ENCODE results near the gene TMBIM1. TPM values are rescaled to one million over a fixed set of nuclear protein-coding genes. Genes with fewer than 3 reads are reported as not detected.

The TMBIM1 gene
- total RNA-seq, 1 experiment from 2014 or later, result 23.5 TPM

- TF ChIP-seq, protein P1, sequence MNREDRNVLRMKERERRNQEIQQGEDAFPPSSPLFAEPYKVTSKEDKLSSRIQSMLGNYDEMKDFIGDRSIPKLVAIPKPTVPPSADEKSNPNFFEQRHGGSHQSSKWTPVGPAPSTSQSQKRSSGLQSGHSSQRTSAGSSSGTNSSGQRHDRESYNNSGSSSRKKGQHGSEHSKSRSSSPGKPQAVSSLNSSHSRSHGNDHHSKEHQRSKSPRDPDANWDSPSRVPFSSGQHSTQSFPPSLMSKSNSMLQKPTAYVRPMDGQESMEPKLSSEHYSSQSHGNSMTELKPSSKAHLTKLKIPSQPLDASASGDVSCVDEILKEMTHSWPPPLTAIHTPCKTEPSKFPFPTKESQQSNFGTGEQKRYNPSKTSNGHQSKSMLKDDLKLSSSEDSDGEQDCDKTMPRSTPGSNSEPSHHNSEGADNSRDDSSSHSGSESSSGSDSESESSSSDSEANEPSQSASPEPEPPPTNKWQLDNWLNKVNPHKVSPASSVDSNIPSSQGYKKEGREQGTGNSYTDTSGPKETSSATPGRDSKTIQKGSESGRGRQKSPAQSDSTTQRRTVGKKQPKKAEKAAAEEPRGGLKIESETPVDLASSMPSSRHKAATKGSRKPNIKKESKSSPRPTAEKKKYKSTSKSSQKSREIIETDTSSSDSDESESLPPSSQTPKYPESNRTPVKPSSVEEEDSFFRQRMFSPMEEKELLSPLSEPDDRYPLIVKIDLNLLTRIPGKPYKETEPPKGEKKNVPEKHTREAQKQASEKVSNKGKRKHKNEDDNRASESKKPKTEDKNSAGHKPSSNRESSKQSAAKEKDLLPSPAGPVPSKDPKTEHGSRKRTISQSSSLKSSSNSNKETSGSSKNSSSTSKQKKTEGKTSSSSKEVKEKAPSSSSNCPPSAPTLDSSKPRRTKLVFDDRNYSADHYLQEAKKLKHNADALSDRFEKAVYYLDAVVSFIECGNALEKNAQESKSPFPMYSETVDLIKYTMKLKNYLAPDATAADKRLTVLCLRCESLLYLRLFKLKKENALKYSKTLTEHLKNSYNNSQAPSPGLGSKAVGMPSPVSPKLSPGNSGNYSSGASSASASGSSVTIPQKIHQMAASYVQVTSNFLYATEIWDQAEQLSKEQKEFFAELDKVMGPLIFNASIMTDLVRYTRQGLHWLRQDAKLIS (CRISPR knock-in tag; IDR thresholded peaks at IDR 0.05; ENCODE audit: borderline replicate concordance), result no peak; the same call in 1 of the 2 replicates
- TF ChIP-seq JAZF1 (CRISPR knock-in tag; IDR thresholded peaks at IDR 0.05) (no peak), ZBTB21 (CRISPR knock-in tag; IDR thresholded peaks at IDR 0.05; ENCODE audit: borderline replicate concordance) (no peak), RORB (CRISPR knock-in tag; IDR thresholded peaks at IDR 0.05) (no peak), ZNF263 (CRISPR knock-in tag; IDR thresholded peaks at IDR 0.05; ENCODE audit: low read depth) (no peak), SMAD4 (CRISPR knock-in tag; IDR thresholded peaks at IDR 0.05) (no peak), IRF2 (CRISPR knock-in tag; IDR thresholded peaks at IDR 0.05; ENCODE audit: borderline replicate concordance, low read depth) (no peak), CREB1 (CRISPR knock-in tag; IDR thresholded peaks at IDR 0.05) (no peak), SMAD3 (CRISPR knock-in tag; IDR thresholded peaks at IDR 0.05; ENCODE audit: borderline replicate concordance) (0 out of 2 replicates have a peak, but pooled peaks have one; percentile 19), TEAD4 (CRISPR knock-in tag; IDR thresholded peaks at IDR 0.05) (no peak), STAT6 (CRISPR knock-in tag; conservative IDR thresholded peaks at IDR 0.05; ENCODE audit: low read depth) (no peak), GABPB1 (CRISPR knock-in tag; IDR thresholded peaks at IDR 0.05) (no peak; the same call in 1 of the 2 replicates), HMGA2 (CRISPR knock-in tag; IDR thresholded peaks at IDR 0.05) (no peak), EMX1 (CRISPR knock-in tag; IDR thresholded peaks at IDR 0.05) (no peak), ELF4 (CRISPR knock-in tag; IDR thresholded peaks at IDR 0.05; ENCODE audit: low read depth) (no peak), MLX (CRISPR knock-in tag; IDR thresholded peaks at IDR 0.05) (no peak), E2F5 (CRISPR knock-in tag; IDR thresholded peaks at IDR 0.05) (no peak), TP53 (CRISPR knock-in tag; IDR thresholded peaks at IDR 0.05) (no peak), OVOL2 (CRISPR knock-in tag; IDR thresholded peaks at IDR 0.05; ENCODE audit: borderline replicate concordance) (no peak)
- TF ChIP-seq, protein P2, sequence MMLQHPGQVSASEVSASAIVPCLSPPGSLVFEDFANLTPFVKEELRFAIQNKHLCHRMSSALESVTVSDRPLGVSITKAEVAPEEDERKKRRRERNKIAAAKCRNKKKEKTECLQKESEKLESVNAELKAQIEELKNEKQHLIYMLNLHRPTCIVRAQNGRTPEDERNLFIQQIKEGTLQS (CRISPR knock-in tag; conservative IDR thresholded peaks at IDR 0.05), result no peak
- TF ChIP-seq, protein P3, sequence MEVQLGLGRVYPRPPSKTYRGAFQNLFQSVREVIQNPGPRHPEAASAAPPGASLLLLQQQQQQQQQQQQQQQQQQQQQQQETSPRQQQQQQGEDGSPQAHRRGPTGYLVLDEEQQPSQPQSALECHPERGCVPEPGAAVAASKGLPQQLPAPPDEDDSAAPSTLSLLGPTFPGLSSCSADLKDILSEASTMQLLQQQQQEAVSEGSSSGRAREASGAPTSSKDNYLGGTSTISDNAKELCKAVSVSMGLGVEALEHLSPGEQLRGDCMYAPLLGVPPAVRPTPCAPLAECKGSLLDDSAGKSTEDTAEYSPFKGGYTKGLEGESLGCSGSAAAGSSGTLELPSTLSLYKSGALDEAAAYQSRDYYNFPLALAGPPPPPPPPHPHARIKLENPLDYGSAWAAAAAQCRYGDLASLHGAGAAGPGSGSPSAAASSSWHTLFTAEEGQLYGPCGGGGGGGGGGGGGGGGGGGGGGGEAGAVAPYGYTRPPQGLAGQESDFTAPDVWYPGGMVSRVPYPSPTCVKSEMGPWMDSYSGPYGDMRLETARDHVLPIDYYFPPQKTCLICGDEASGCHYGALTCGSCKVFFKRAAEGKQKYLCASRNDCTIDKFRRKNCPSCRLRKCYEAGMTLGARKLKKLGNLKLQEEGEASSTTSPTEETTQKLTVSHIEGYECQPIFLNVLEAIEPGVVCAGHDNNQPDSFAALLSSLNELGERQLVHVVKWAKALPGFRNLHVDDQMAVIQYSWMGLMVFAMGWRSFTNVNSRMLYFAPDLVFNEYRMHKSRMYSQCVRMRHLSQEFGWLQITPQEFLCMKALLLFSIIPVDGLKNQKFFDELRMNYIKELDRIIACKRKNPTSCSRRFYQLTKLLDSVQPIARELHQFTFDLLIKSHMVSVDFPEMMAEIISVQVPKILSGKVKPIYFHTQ (CRISPR knock-in tag; IDR thresholded peaks at IDR 0.05), result no peak
- TF ChIP-seq, protein P4, sequence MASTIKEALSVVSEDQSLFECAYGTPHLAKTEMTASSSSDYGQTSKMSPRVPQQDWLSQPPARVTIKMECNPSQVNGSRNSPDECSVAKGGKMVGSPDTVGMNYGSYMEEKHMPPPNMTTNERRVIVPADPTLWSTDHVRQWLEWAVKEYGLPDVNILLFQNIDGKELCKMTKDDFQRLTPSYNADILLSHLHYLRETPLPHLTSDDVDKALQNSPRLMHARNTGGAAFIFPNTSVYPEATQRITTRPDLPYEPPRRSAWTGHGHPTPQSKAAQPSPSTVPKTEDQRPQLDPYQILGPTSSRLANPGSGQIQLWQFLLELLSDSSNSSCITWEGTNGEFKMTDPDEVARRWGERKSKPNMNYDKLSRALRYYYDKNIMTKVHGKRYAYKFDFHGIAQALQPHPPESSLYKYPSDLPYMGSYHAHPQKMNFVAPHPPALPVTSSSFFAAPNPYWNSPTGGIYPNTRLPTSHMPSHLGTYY (CRISPR knock-in tag; IDR thresholded peaks at IDR 0.05), result no peak
- TF ChIP-seq, protein P5, sequence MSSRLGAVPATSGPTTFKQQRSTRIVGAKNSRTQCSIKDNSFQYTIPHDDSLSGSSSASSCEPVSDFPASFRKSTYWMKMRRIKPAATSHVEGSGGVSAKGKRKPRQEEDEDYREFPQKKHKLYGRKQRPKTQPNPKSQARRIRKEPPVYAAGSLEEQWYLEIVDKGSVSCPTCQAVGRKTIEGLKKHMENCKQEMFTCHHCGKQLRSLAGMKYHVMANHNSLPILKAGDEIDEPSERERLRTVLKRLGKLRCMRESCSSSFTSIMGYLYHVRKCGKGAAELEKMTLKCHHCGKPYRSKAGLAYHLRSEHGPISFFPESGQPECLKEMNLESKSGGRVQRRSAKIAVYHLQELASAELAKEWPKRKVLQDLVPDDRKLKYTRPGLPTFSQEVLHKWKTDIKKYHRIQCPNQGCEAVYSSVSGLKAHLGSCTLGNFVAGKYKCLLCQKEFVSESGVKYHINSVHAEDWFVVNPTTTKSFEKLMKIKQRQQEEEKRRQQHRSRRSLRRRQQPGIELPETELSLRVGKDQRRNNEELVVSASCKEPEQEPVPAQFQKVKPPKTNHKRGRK (CRISPR knock-in tag; IDR thresholded peaks at IDR 0.05; ENCODE audit: borderline replicate concordance), result no peak
Observed at GRCh38 chr2:218269900-218270720, 22.2 kb downstream of the TMBIM1 start, which contains the start of the genes AAMP and PNKD (continued).

All from WTC11 (cell line).